IMR-90 (cell line): Measurements from ENCODE around the gene LRRC75A. TPM values are rescaled to one million over a fixed set of nuclear protein-coding genes. Genes with fewer than 3 reads are reported as not detected.
A peak's percentile ranks its signal among the peaks of the same experiment; 100 is the strongest.

Experiments used
- ATAC-seq: fragments of 200-7000 bp; cut with Tn5 transposase; 2 replicates; pipeline ENCODE4 v1.9.1; 2020; ENCODE audit warnings: low read depth, mild to moderate bottlenecking, moderate library complexity
- BruUV-seq: library from RNA; stranded (reverse); fragments of 400-500 nt; replicated peaks from 2 replicates; lab custom pipeline; 2021; lab: Mats Ljungman, UMichigan
- CTCF ChIA-PET: fragments of 300-600 bp; formaldehyde crosslinking; extraction: SDS; loops from one replicate; lab custom pipeline; 2021; ENCODE audit warnings: antibody characterized with exemption; lab: Yijun Ruan, JAX
- POLR2A ChIA-PET: fragments of 300-600 bp; sonication (Branson Sonifier 250); formaldehyde crosslinking; loops from one replicate; lab custom pipeline; 2022; ENCODE audit warnings: antibody characterized with exemption; ENCODE audit not compliant: unreplicated experiment; lab: Charles Lee
- DNase-seq: peaks from one replicate; pipeline ENCODE4 v3.0.0; 2013
- H2AFZ ChIP-seq: replicated peaks from 2 replicates; pipeline ENCODE3; 2013; ENCODE audit warnings: low read length, mild to moderate bottlenecking; ENCODE audit not compliant: poor library complexity
- H2AK5ac ChIP-seq: 2 replicates; pipeline ENCODE4 v1.6.1; 2013; ENCODE audit warnings: low read depth, low read length, inconsistent platforms
- H2AK9ac ChIP-seq: replicated peaks from 2 replicates; pipeline ENCODE3; 2013; ENCODE audit warnings: mild to moderate bottlenecking, low read depth, low read length, moderate library complexity; ENCODE audit not compliant: poor library complexity
- H2BK120ac ChIP-seq: 2 replicates; pipeline ENCODE4 v1.6.1; 2013; ENCODE audit warnings: low read depth, low read length, inconsistent platforms
- H2BK15ac ChIP-seq: 3 replicates; pipeline ENCODE4 v1.6.1; 2013; ENCODE audit warnings: low read depth, low read length, inconsistent platforms
- H2BK20ac ChIP-seq: 2 replicates; pipeline ENCODE4 v1.6.1; 2013; ENCODE audit warnings: low read depth, mild to moderate bottlenecking, inconsistent platforms, low read length, moderate library complexity
- H2BK5ac ChIP-seq: 2 replicates; pipeline ENCODE4 v1.6.1; 2013; ENCODE audit warnings: mild to moderate bottlenecking, low read depth, low read length, inconsistent platforms; ENCODE audit not compliant: poor library complexity, severe bottlenecking
- H3K14ac ChIP-seq: replicated peaks from 2 replicates; pipeline ENCODE4 v1.6.1; 2013; ENCODE audit warnings: low read depth, low read length, inconsistent platforms
- H3K18ac ChIP-seq: 2 replicates; pipeline ENCODE4 v1.6.1; 2013; ENCODE audit warnings: low read depth, low read length, control low read depth
- H3K23ac ChIP-seq: 2 replicates; pipeline ENCODE4 v1.6.1; 2013; ENCODE audit warnings: low read depth, low read length, inconsistent platforms
- H3K27ac ChIP-seq: 2 replicates; pipeline ENCODE4 v1.5.1; 2013; ENCODE audit warnings: mild to moderate bottlenecking, control low read depth, low read length; ENCODE audit not compliant: insufficient read depth
- H3K27me3 ChIP-seq: 2 replicates; pipeline ENCODE4 v1.6.1; 2013; ENCODE audit warnings: low read length; ENCODE audit not compliant: control insufficient read depth, insufficient read depth
- H3K36me3 ChIP-seq: 2 replicates; pipeline ENCODE4 v1.6.1; 2013; ENCODE audit warnings: low read length, mixed read lengths; ENCODE audit not compliant: control insufficient read depth, insufficient read depth
- H3K4ac ChIP-seq: 2 replicates; pipeline ENCODE4 v1.6.1; 2013; ENCODE audit warnings: low read depth, low read length, inconsistent platforms
- H3K4me1 ChIP-seq: 2 replicates; pipeline ENCODE4 v1.6.1; 2013; ENCODE audit warnings: low read length, mixed read lengths; ENCODE audit not compliant: control insufficient read depth, insufficient read depth
- H3K4me2 ChIP-seq: 2 replicates; pipeline ENCODE4 v1.6.1; 2013; ENCODE audit warnings: low read depth, mild to moderate bottlenecking, control low read depth, low read length, moderate library complexity
- H3K4me3 ChIP-seq: 2 replicates; pipeline ENCODE4 v1.5.1; 2013; ENCODE audit warnings: low read depth, mild to moderate bottlenecking, control low read depth, low read length, moderate library complexity; ENCODE audit not compliant: insufficient read depth
- H3K56ac ChIP-seq: 2 replicates; pipeline ENCODE4 v1.6.1; 2013; ENCODE audit warnings: low read length, inconsistent platforms; ENCODE audit not compliant: insufficient read depth; ENCODE audit errors: extremely low read depth
- H3K79me1 ChIP-seq, 2 experiments: 2 replicates each; pipeline ENCODE4 v1.6.1; 2013; ENCODE audit warnings: low read length in 2 of 2, inconsistent platforms in 1 of 2, low read depth in 1 of 2
- H3K9ac ChIP-seq: 2 replicates; pipeline ENCODE4 v1.6.1; 2013; ENCODE audit warnings: low read depth, low read length, control low read depth
- H3K9me1 ChIP-seq: 2 replicates; pipeline ENCODE4 v1.6.1; 2013; ENCODE audit warnings: low read length, inconsistent platforms; ENCODE audit not compliant: insufficient read depth
- H3K9me3 ChIP-seq: 2 replicates; pipeline ENCODE4 v1.6.1; 2013; ENCODE audit warnings: low read length; ENCODE audit not compliant: control insufficient read depth, insufficient read depth
- H4K20me1 ChIP-seq: 2 replicates; pipeline ENCODE4 v1.6.1; 2013; ENCODE audit warnings: low read length, inconsistent platforms; ENCODE audit not compliant: insufficient read depth
- H4K5ac ChIP-seq: 2 replicates; pipeline ENCODE4 v1.6.1; 2013; ENCODE audit warnings: mild to moderate bottlenecking, low read depth, low read length, control low read depth
- H4K8ac ChIP-seq, 2 experiments: 2 replicates each; pipeline ENCODE4 v1.6.1; 2013; ENCODE audit warnings: low read depth in 2 of 2, low read length in 2 of 2, control low read depth in 1 of 2, inconsistent platforms in 1 of 2
- H4K91ac ChIP-seq: 2 replicates; pipeline ENCODE4 v1.6.1; 2013; ENCODE audit warnings: low read depth, low read length, inconsistent platforms; ENCODE audit not compliant: insufficient read depth
- BHLHE40 ChIP-seq: fragments of 150-350 bp; IDR thresholded peaks from 2 replicates; pipeline ENCODE4 v1.6.1; 2016; ENCODE audit warnings: mild to moderate bottlenecking, low read depth, low read length
- CEBPB ChIP-seq: IDR thresholded peaks from 2 replicates; pipeline ENCODE4 v1.6.1; 2012; ENCODE audit warnings: low read depth, low read length, improper control_type of control experiment
- CHD1 ChIP-seq: IDR thresholded peaks from 2 replicates; pipeline ENCODE4 v1.6.1; 2012; ENCODE audit warnings: low read depth, low read length, improper control_type of control experiment
- CTCF ChIP-seq: conservative IDR thresholded peaks from 2 replicates; pipeline ENCODE4 v1.5.1; 2012; ENCODE audit warnings: mild to moderate bottlenecking, low read depth, low read length, improper control_type of control experiment
- ELK1 ChIP-seq: fragments of 150-350 bp; IDR thresholded peaks from 2 replicates; pipeline ENCODE4 v1.6.1; 2016; ENCODE audit warnings: low read depth, mild to moderate bottlenecking, low read length, moderate library complexity, borderline replicate concordance
- FOS ChIP-seq: fragments of 150-350 bp; IDR thresholded peaks from 2 replicates; pipeline ENCODE4 v1.6.1; 2016; ENCODE audit warnings: low read depth, low read length
- MAFK ChIP-seq: IDR thresholded peaks from 2 replicates; pipeline ENCODE4 v1.6.1; 2012; ENCODE audit warnings: low read depth, low read length, improper control_type of control experiment
- MAZ ChIP-seq: IDR thresholded peaks from 2 replicates; pipeline ENCODE4 v1.6.1; 2012; ENCODE audit warnings: low read depth, mild to moderate bottlenecking, low read length, improper control_type of control experiment, moderate library complexity, borderline replicate concordance
- MXI1 ChIP-seq: IDR thresholded peaks from 2 replicates; pipeline ENCODE4 v1.6.1; 2012; ENCODE audit warnings: low read depth, mild to moderate bottlenecking, low read length, moderate library complexity, borderline replicate concordance
- NFE2L2 ChIP-seq: fragments of 150-350 bp; IDR thresholded peaks from 2 replicates; pipeline ENCODE4 v1.6.1; 2016; ENCODE audit warnings: low read depth, mild to moderate bottlenecking, low read length
- POLR2A ChIP-seq: IDR thresholded peaks from 2 replicates; pipeline ENCODE4 v1.6.1; 2012; ENCODE audit warnings: mild to moderate bottlenecking, low read depth, low read length
- RAD21 ChIP-seq: IDR thresholded peaks from 2 replicates; pipeline ENCODE4 v1.6.1; 2012; ENCODE audit warnings: low read length, improper control_type of control experiment
- RFX5 ChIP-seq: IDR thresholded peaks from 2 replicates; pipeline ENCODE4 v1.8.0; 2012; ENCODE audit warnings: low read depth, mild to moderate bottlenecking, low read length, moderate library complexity
- SMC3 ChIP-seq: fragments of 150-350 bp; IDR thresholded peaks from 2 replicates; pipeline ENCODE4 v1.6.1; 2016; ENCODE audit warnings: low read depth, mild to moderate bottlenecking, antibody characterized with exemption, low read length, moderate library complexity
- USF2 ChIP-seq: fragments of 150-350 bp; IDR thresholded peaks from 2 replicates; pipeline ENCODE4 v1.6.1; 2017; ENCODE audit warnings: mild to moderate bottlenecking, antibody characterized with exemption, low read length, low read depth
- WGBS, 2 experiments: methylation state at CpG; one replicate each; pipeline versions ENCODE4 v1.1.5 to v1.1.7; 2013; ENCODE audit warnings: missing lambda C conversion rate in 2 of 2; ENCODE audit not compliant: insufficient read length in 1 of 2; ENCODE audit errors: extremely low coverage in 2 of 2; 5-methylcytosine and 5-hydroxymethylcytosine counted together
- dilution Hi-C: fragments of 300-500 bp; cut with HindIII; formaldehyde crosslinking; loops from one replicate; pipeline ENCODE4 v1.14.3; 2018; ENCODE audit warnings: low sequenced_read_pairs; ENCODE audit not compliant: unreplicated experiment
- in situ Hi-C: fragments of 300-500 bp; cut with MboI; formaldehyde crosslinking; loops from 3 replicates; pipeline ENCODE4 v1.14.3; 2019; ENCODE audit warnings: low sequenced_read_pairs, inconsistent platforms, mixed read lengths
- intact Hi-C: fragments of 100-400 bp; cut with micrococcal nuclease; formaldehyde crosslinking; loops from 2 replicates; pipeline ENCODE4 v1.10.0; 2022
- polyA plus RNA-seq, 3 experiments: library from polyadenylated mRNA; depleted of rRNA; stranded (reverse); fragments of >200 nt; gene quantifications; 2 replicates each; pipeline ENCODE4 v1.2.3, GENCODE V29; 2012; ENCODE audit warnings: low replicate concordance in 1 of 3
- total RNA-seq: library from RNA; depleted of rRNA; stranded (reverse); fragments of >200 nt; gene quantifications from 2 replicates; pipeline ENCODE4 v1.2.3, GENCODE V29; 2012

Gene LRRC75A
- total and polyA plus RNA-seq, 2 of the 4 experiments (the other 2 are of a cell fraction): 0.72 to 1.0 TPM

GRCh38 chr17:16443511-16444257 is 48.3 kb downstream of the LRRC75A start:
- peaks cover 67% of the 10 kb centered on the region for H3K36me3 ChIP-seq
- no TSS peak for BruUV-seq
- TF ChIP-seq CEBPB: no peak
- no peak for TF ChIP-seq NFE2L2
- no peak for TF ChIP-seq MAZ
- TF ChIP-seq USF2: no peak
- no peak for TF ChIP-seq CTCF
- TF ChIP-seq BHLHE40: no peak
- TF ChIP-seq FOS: no peak
- no peak for TF ChIP-seq SMC3
- TF ChIP-seq POLR2A: no peak
- TF ChIP-seq ELK1: no peak
- TF ChIP-seq MXI1: no peak
- TF ChIP-seq RFX5: no peak
- no peak for TF ChIP-seq MAFK
- TF ChIP-seq RAD21: no peak
- TF ChIP-seq CHD1: no peak

More at GRCh38 chr17:16443511-16444257, 48.3 kb downstream of the LRRC75A start:
- dilution Hi-C loops (no loop called here), in situ Hi-C loops (no loop called here), intact Hi-C loops (no loop called here)
- Histone ChIP-seq H3K27ac (no peak overlapping the region), H3K9me3 (no peaks in the 10 kb centered on the region), H2BK15ac (no peak overlapping the region), H2BK120ac (no peak overlapping the region), H2AK5ac (no peak overlapping the region), H3K9ac (no peak overlapping the region; the same call in 1 of the 2 replicates), H4K91ac (no peak overlapping the region), H3K56ac (no peak overlapping the region), H3K9me1 (peaks cover 28% of the 10 kb centered on the region), H4K5ac (no peak overlapping the region), H3K14ac (no peak overlapping the region), H2BK5ac (no peak overlapping the region), H3K4me1 (peaks cover 14% of the 10 kb centered on the region), H3K23ac (no peak overlapping the region), H3K4me2 (no peak overlapping the region), H4K20me1 (peaks cover 93% of the 10 kb centered on the region), H4K8ac (0 out of 4 replicates have a peak overlapping the region, but pooled peaks of 1 of the 2 experiments have one; percentile 10), H3K27me3 (no peaks in the 10 kb centered on the region), H3K18ac (no peak overlapping the region), H3K79me1 (peaks cover 24 to 90% of the 10 kb centered on the region in 2 experiments), H3K4ac (no peak overlapping the region), H2AFZ (peak overlapping the region; percentile 46), H2AK9ac (no peak overlapping the region), H3K4me3 (no peak overlapping the region), H2BK20ac (no peak overlapping the region)
- ChIA-PET POLR2A (interaction anchor here (0.6 kb wide), 1 partner anchor 84 kb away, joined by 4 read pairs; no protein-coding TSS in a partner anchor), CTCF (interaction anchor here (0.5 kb wide), 1 partner anchor 75 kb away, joined by 3 read pairs; no protein-coding TSS in a partner anchor)
- ATAC-seq (no peak), DNase-seq (no peak)
- WGBS, 2 experiments: 80% methylated on average over 14 of the region's 27 CpGs; no CpG with 5 or more reads in 1 of the 2 experiments
